ENCODE data around the gene HAVCR2.

The HAVCR2 gene
- total RNA-seq = 3.5 to 43.0 (median 8.3) reads per million in 4 experiments

GRCh38 chr5:157108976-157109375 is at the start of gene HAVCR2:
Gene HAVCR2, minus strand, starts transcription at chr5:157109044. Its CDS starts 61 bp downstream, at chr5:157108983.
- DNase-seq = peak; percentile 3

GRCh38 chr5:157157293-157157891 is 48.5 kb upstream of the HAVCR2 start:
- DNase-seq = no peak

- DNase-seq = no peak
These were observed 46.5 kb upstream of the HAVCR2 start for GRCh38 chr5:157155297-157155696.

GRCh38 chr5:157150995-157151394 is 42.2 kb upstream of the HAVCR2 start:
- DNase-seq = no peak

- peak; percentile 71 for DNase-seq
These were observed 40.1 kb upstream of the HAVCR2 start for GRCh38 chr5:157148734-157149615.

- DNase-seq = peak; percentile 38
These were observed 34.5 kb upstream of the HAVCR2 start for GRCh38 chr5:157143127-157143971.

GRCh38 chr5:157142317-157143126 is 33.7 kb upstream of the HAVCR2 start, which contains the start of gene MED7:
Gene MED7, minus strand, starts transcription at chr5:157142865. Its CDS starts 3,434 bp downstream, at chr5:157139431.
- DNase-seq = peak; percentile 84

GRCh38 chr5:157137691-157138090 is 28.8 kb upstream of the HAVCR2 start:
- no peak for DNase-seq

- no peak for DNase-seq
These were observed 23.4 kb upstream of the HAVCR2 start for GRCh38 chr5:157132281-157132612.

GRCh38 chr5:157130925-157131324 is 22.1 kb upstream of the HAVCR2 start:
- DNase-seq = no peak

GRCh38 chr5:157121709-157122108 is 12.9 kb upstream of the HAVCR2 start:
- DNase-seq = no peak

GRCh38 chr5:157120102-157120501 is 11.3 kb upstream of the HAVCR2 start:
- DNase-seq = no peak

GRCh38 chr5:157116483-157116954 is 7.7 kb upstream of the HAVCR2 start:
- DNase-seq = no peak

- no peak for DNase-seq
These were observed 6.7 kb upstream of the HAVCR2 start for GRCh38 chr5:157115502-157115901.

- no peak for DNase-seq
These were observed 6.2 kb upstream of the HAVCR2 start for GRCh38 chr5:157115012-157115411.

GRCh38 chr5:157113002-157113401 is 4.2 kb upstream of the HAVCR2 start:
- DNase-seq = no peak

GRCh38 chr5:157109744-157110143 is 900 bp upstream of the HAVCR2 start:
- DNase-seq = no peak

GRCh38 chr5:157107508-157107907 is 1.3 kb downstream of the HAVCR2 start:
- no peak for DNase-seq

- DNase-seq = no peak
These were observed 2.0 kb downstream of the HAVCR2 start for GRCh38 chr5:157106630-157107461.

- no peak for DNase-seq
These were observed 8.6 kb downstream of the HAVCR2 start for GRCh38 chr5:157100140-157100679.
